Calu3 (cell line): ENCODE measurements around the gene ARID3B. TPM values are rescaled to one million over a fixed set of nuclear protein-coding genes. Genes with fewer than 3 reads are reported as not detected.
"Not testable (repeated sequence)": the region's sequence is repeated elsewhere in the genome, so short reads cannot be mapped to it uniquely, and the experiment has no call there.

ENCODE experiments used
- BruUV-seq: library from RNA; stranded (reverse); fragments of 400-500 nt; replicated peaks from 2 replicates; lab custom pipeline; 2021; lab: Mats Ljungman, UMichigan
- CTCF ChIA-PET: fragments of 300-600 bp; sonication (Branson Sonifier 250); formaldehyde crosslinking; loops from one replicate; lab custom pipeline; 2022; ENCODE audit warnings: antibody characterized with exemption; lab: Charles Lee
- DNase-seq: peaks from one replicate; pipeline ENCODE4 v3.0.0; 2022
- H3K27ac Mint-ChIP-seq: one replicate; pipeline ENCODE4 v1.8.0; 2022; ENCODE audit warnings: mixed read lengths; ENCODE audit not compliant: unreplicated experiment
- H3K27me3 Mint-ChIP-seq: one replicate; pipeline ENCODE4 v1.8.0; 2022; ENCODE audit warnings: mixed read lengths; ENCODE audit not compliant: unreplicated experiment
- H3K36me3 Mint-ChIP-seq: one replicate; pipeline ENCODE4 v1.8.0; 2022; ENCODE audit warnings: mild to moderate bottlenecking, moderate library complexity, mixed read lengths; ENCODE audit not compliant: insufficient read depth, unreplicated experiment
- H3K4me1 Mint-ChIP-seq: one replicate; pipeline ENCODE4 v1.8.0; 2022; ENCODE audit warnings: mild to moderate bottlenecking, low read depth, mixed read lengths; ENCODE audit not compliant: unreplicated experiment
- H3K4me3 Mint-ChIP-seq: one replicate; pipeline ENCODE4 v1.8.0; 2022; ENCODE audit warnings: mild to moderate bottlenecking, low read depth, moderate library complexity, mixed read lengths; ENCODE audit not compliant: unreplicated experiment
- H3K9me3 Mint-ChIP-seq: one replicate; pipeline ENCODE4 v1.8.0; 2022; ENCODE audit warnings: low read depth, mixed read lengths; ENCODE audit not compliant: unreplicated experiment
- CTCF ChIP-seq: fragments of 200-600 bp; IDR thresholded peaks from one replicate; pipeline ENCODE4 v1.8.0; 2022; ENCODE audit warnings: antibody characterized with exemption; ENCODE audit not compliant: unreplicated experiment
- intact Hi-C: fragments of 100-400 bp; cut with micrococcal nuclease; formaldehyde crosslinking; loops from one replicate; pipeline ENCODE4 v1.10.0; 2022; ENCODE audit not compliant: unreplicated experiment
- total RNA-seq: library from RNA; stranded (reverse); gene quantifications from 2 replicates; pipeline ENCODE4 v1.2.3, GENCODE V29; 2022

The ARID3B gene
- total RNA-seq, 1 experiment from 2014 or later: 10.6 TPM

- no peaks in the 10 kb centered on the region for H3K27me3 Mint-ChIP-seq
- CTCF ChIA-PET: interaction anchor here (1.5 to 2.3 kb wide), 2 partner anchors 9 to 42 kb away, joined by 3 to 9 read pairs; no protein-coding TSS in a partner anchor
- no TSS peak for BruUV-seq
- TF ChIP-seq CTCF: no peak
- peak; percentile 50 for DNase-seq
- no peaks in the 10 kb centered on the region for H3K9me3 Mint-ChIP-seq
- intact Hi-C loops: no loop called here
- H3K4me1 Mint-ChIP-seq: peaks cover 24% of the 10 kb centered on the region
- peak overlapping the region; percentile 12 for H3K4me3 Mint-ChIP-seq
- H3K36me3 Mint-ChIP-seq: no peaks in the 10 kb centered on the region
- H3K27ac Mint-ChIP-seq: peak overlapping the region; percentile 29
Observed at GRCh38 chr15:74531144-74531811, 9.7 kb upstream of the ARID3B start.

DNA sequence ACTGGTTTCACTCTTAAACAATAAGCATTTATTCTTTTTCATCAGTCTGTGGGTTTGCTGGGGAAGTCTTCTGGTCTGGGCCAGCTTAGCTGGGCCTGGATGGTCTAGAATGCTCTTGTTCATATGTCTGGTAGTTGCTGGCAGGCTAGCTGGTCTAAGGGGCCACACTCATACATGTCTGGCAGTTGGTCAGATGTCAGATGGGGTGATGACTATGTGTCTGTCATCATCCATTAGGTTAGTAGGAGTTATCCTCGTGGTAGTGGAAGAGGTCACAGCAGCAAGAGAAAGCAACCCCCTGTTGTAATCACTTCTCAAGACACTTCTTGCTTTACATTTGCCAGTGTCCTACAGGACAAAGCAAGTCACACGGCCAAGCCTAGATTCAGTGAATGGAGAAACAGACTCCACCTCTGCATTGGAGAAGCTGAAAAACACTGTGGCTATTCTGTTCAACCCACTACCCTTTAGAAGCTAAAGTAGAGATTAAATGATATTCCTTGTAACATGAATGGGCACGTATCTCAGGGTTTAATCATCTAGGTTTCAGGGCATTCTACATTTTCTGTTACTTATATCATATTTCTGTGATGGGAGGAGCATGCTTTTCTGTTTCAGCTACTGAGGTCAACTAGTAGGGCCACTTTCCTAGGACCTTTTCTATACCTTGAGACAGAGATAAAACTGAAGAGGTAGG is 5.5 kb upstream of the ARID3B start:
- no peak overlapping the region for H3K27ac Mint-ChIP-seq
- no peaks in the 10 kb centered on the region for H3K27me3 Mint-ChIP-seq
- TF ChIP-seq CTCF: no peak
- H3K9me3 Mint-ChIP-seq: no peaks in the 10 kb centered on the region
- no TSS peak for BruUV-seq
- H3K36me3 Mint-ChIP-seq: peaks cover 7% of the 10 kb centered on the region
- peaks cover 23% of the 10 kb centered on the region for H3K4me1 Mint-ChIP-seq
- no peak overlapping the region for H3K4me3 Mint-ChIP-seq
- intact Hi-C loops: no loop called here
- CTCF ChIA-PET: no interaction called here
- no peak for DNase-seq

GRCh38 chr15:74537736-74538135 is 3.3 kb upstream of the ARID3B start:
- Mint-ChIP-seq H3K4me1 (peaks cover 21% of the 10 kb centered on the region), H3K4me3 (no peak overlapping the region), H3K36me3 (peaks cover 22% of the 10 kb centered on the region), H3K27me3 (peaks cover 15% of the 10 kb centered on the region), H3K27ac (no peak overlapping the region), H3K9me3 (no peaks in the 10 kb centered on the region)
- TF ChIP-seq CTCF: no peak
- CTCF ChIA-PET: no interaction called here
- DNase-seq: no peak
- intact Hi-C loops: no loop called here
- BruUV-seq: no TSS peak

DNA sequence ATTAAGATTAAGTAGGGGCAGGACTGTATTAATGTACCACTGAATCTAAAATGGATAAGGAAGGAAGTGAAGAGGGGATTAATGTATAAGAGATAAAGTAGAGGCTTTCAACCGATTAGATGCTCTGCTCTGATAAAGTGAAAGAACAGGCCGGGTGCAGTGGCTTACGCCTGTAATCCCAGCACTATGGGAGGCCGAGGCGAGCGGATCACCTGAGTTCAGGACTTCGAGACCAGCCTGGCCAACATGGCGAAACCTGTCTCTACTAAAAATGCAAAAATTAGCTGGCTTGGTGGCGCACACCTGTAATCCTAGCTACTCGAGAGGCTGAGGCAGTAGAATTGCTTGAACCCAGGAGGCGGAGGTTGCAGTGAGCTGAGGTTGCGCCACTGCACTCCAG is 1.5 kb upstream of the ARID3B start:
- Mint-ChIP-seq H3K4me3 (peak overlapping the region; percentile 77), H3K4me1 (peaks cover 33% of the 10 kb centered on the region)

More for the DNA sequence above, 1.5 kb upstream of the ARID3B start:
- peak overlapping the region; percentile 17 for H3K27ac Mint-ChIP-seq
- peaks cover 31% of the 10 kb centered on the region for H3K36me3 Mint-ChIP-seq
- BruUV-seq, H3K9me3 Mint-ChIP-seq, DNase-seq, intact Hi-C loops: not testable (repeated sequence)
- peaks cover 26% of the 10 kb centered on the region for H3K27me3 Mint-ChIP-seq
- CTCF ChIA-PET: interaction anchor here (1.8 kb wide), 1 partner anchor 8 kb away, joined by 9 read pairs; no protein-coding TSS in a partner anchor
